ENCODE results near the gene COBL. TPM values are rescaled to one million over a fixed set of nuclear protein-coding genes. Genes with fewer than 3 reads are reported as not detected.

Gene COBL
- total RNA-seq, 1 donor from 2014 or later = 17.0 TPM

DNA sequence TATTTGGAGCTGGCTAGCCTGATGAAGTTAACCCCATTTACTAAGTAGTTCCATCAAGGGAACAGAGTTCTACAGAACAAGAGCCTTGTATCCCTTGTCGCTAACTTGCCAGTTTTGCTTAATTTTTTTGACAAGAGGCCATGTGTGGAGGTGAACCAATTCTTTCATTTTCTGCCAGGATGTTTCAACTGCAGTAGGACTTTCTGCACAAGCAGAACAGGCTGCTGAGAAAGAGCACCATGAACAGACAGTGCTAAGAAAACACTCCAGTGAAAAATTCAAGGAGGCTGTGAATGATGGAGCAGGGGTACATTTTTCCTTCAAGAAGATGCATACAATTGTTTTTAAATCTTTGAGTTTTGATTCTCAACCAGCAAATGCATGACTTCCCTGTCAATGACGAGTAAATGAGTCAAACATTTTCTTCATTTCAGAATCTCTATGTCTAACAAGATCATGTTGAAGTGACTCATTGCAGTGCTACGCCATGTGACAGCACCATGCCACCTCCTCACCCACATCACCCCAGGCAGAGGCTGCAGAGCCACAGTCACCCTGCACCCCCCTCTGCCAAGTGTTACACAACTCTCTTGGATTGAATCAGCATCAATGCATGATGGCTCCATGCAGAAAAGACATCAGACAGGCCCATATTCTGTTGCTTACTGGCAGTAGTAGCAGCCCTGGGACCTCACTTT lies 193.1 kb downstream of the COBL start:
- ATAC-seq (peak; percentile 65), DNase-seq (ENCODE audit: low spot score) (no peak)
- intact Hi-C loops (cut with DNase I) = no loop called here

DNA sequence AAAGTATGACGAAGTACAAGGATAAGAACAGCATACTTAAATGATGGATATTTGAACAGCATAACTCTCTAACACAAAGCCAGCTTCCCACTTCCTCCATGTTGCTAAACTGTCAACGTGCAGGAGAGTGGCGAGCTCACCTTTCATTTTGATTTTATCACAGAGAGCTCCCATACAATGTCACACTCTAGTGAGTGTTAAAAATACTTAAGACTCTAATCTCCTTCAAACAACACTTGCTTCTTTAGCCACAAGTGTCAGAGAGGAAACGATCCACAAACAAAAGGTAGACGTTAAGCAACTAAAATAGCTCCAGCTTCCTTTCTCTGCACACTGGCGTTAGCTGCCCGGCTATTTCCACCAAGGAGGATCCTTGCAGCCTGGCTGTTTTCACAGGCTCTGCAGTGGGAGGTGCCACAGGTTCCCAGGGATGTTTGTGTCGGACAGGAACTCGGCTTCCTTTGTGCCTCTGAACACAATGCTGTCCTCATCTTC lies 194.6 kb downstream of the COBL start:
- ATAC-seq = no peak
- intact Hi-C loops (cut with DNase I) = no loop called here

DNA sequence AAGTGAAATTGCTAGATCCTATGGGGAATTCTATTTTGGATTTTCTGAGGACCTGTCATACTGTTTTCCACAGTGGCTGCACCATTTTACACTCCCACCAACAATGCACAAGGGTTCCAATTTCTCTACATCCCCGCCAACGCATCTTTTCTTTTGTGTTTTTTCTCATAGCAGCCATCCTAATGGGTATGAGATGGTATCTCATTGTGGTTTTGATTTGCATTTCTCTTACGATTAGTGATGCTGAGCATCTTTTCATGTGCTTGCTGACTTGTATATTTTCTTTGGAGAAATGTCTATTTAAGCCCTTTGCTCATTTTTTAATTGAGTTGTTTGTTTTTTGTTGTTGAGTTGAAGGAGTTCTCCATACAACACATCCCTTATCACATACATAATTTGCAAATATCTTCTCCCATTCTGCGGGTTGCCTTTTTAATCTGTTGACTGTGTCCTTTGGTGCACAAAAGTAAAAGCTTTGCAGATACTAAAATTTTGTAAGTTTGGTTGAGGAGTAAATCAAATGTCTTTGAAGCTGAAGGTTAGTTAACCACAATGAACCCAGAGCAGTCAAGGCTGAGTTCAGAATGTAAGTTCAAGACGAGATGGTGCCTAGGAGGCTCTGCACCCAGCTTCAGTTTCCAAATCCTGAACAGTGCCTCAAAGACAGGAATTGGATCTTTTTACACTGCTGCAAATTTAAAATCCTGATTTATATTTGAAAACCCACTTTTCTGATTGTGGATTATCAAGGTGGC lies 195.4 kb downstream of the COBL start:
- no peak for DNase-seq (ENCODE audit: low spot score)
- intact Hi-C loops (cut with DNase I) = no loop called here
- ATAC-seq = no peak

More for the DNA sequence above, 194.6 kb downstream of the COBL start:
- DNase-seq (ENCODE audit: low spot score) = no peak

DNA sequence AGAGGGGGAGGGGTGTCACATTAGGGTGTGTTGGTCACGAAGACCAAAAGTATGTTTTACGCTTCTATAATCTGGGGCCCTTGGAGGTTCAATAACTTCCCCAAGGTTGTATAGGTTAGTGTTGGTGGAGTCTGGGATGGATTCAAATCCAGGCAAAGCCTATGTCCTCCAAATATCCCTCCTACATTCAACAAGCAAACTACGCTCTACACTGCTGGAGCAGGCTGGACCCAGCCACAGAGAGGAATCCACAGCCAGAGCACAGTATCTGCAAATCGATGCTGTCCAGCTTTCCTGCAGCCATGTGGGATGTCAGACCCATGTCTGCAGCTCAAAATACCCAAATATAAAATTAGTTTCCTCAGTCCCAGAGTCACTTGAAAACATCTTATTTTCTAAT lies 198.0 kb downstream of the COBL start:
- DNase-seq (ENCODE audit: low spot score) = no peak
- ATAC-seq = no peak
- intact Hi-C loops (cut with DNase I) = no loop called here

DNA sequence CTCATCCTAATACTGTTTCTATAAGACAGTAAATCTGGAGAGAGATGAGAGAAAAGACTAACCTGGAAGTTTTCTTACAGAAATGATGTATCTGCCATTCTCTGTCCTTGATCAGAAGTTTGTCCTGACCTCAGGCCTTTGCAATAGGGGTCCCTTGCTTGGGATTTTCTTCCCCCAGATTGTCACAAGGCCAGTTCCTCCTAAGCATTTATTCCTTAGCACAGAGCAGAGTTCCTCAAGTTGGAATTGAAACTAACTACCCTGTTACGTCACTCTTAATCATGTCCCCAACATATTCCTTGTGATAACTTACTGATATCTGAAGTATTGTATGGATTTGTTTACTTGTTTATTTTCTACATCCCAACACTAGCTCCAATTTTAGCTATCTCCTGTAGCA lies 202.1 kb downstream of the COBL start:
- intact Hi-C loops (cut with DNase I) = no loop called here
- ATAC-seq = no peak

DNA sequence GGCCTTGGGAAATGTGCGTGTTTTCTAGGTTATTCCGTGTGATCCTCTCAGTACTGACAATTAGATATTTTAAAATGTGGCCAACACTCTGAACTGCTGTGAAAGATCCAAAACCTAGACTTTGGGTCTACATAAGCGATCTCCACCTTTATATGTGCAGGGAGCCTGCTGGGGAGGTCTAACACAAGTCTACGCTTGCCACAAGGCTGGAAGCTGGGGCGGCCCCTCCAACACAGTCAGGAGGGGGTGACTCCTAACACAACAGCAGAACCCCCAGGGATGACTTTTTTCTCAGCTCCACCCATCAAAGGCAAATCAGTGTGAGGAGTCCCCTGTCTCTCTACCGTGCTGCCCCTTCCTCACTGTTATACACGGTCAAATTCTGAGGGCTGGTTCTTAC lies 202.6 kb downstream of the COBL start:
- DNase-seq (ENCODE audit: low spot score) = no peak

More for the DNA sequence above, 202.1 kb downstream of the COBL start:
- DNase-seq (ENCODE audit: low spot score) = no peak

DNA sequence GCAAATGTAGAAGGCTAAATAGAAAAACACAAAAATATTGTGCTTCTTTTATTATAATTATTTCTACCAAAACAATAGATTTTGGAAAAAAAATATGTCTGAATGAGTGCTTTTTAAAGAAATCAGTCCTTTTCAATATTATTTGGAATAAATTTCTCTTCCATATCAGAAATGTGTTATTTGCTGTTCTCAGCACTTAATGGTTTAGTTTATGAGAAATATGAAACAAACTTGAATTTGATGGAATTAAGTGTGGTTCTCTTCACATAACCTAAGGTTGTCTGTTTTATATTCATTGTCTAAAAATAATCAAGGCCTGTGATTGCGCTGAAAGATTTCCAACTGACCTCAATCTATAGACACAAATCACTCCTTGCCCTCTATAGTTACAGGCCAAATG lies 203.0 kb downstream of the COBL start:
- DNase-seq (ENCODE audit: low spot score) (no peak), ATAC-seq (no peak)
- intact Hi-C loops (cut with DNase I) = no loop called here

More for the DNA sequence above, 202.6 kb downstream of the COBL start:
- intact Hi-C loops (cut with DNase I) = no loop called here
- no peak for ATAC-seq

DNA sequence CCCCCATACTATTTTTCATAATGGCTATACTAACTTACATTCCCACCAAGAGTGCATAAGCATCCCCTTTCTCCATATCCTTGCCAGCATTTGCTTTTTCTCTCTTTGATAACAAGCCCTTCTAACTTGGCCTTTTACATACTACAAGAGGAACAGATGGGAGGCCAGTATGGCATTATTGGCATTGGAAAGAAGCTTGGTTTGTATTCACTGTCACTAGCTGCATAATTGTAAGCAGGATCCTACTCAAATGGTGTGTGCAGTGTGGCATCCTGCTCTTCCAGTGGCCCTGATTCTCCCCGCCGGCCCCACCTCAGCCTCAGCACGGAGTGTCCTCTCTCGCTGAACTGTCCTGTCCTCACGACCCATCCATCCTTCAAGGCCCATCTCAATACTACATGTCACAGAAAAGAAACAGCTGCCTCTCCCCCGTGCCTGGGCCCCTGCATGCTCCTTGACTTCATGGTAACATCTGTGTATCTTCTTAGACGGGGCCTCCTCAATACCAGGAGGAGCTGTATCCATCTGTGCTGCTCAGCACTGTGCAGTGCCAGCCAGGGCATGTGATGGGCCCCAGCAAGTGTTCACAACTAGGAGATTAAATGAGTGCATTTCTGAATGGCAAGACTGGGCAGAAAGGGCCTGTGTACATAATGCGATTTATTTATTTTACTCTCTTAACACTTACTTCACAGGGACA lies 205.2 kb downstream of the COBL start:
- DNase-seq (ENCODE audit: low spot score) (no peak), ATAC-seq (no peak)
- intact Hi-C loops (cut with DNase I) = no loop called here

DNA sequence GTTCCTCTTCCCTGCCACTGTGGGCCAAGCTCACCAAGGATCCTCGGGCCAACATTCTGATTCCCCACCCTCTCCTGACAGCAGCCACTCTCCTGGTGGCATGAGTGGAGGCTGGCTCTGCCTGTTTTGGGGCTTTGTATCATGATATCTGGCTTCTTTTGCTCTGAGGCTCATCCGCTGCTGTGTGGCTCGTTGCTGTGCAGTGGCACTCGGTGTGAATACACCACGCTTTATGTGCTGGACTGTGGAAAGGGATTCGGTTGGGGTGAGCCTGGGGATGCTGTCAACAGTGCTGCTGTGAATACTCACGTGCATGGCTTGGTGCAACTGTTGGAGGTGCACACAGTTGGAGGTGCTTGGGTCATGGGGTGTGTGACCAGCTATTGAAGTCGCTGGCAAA lies 208.5 kb downstream of the COBL start:
- ATAC-seq (no peak), DNase-seq (ENCODE audit: low spot score) (no peak)
- intact Hi-C loops (cut with DNase I) = no loop called here

DNA sequence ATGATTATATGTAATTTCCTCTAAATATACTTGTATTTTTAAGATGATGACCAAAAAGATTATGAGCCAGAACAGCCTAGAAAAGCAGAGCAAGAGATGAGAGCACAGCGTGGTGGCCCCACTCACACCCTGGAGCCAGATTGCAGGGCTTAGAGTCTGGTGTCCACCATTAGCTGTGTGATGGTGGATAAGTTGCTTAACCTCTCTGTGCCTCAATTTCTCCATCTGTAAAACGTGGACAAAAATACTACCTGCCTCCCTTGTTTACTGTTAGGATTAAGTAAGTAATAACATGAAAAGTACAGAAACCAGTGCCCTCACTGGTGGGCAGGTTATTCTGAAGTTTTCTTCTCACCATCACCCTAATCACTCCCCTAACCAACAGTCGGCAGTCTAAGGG lies 212.3 kb downstream of the COBL start:
- intact Hi-C loops (cut with DNase I) = no loop called here

DNA sequence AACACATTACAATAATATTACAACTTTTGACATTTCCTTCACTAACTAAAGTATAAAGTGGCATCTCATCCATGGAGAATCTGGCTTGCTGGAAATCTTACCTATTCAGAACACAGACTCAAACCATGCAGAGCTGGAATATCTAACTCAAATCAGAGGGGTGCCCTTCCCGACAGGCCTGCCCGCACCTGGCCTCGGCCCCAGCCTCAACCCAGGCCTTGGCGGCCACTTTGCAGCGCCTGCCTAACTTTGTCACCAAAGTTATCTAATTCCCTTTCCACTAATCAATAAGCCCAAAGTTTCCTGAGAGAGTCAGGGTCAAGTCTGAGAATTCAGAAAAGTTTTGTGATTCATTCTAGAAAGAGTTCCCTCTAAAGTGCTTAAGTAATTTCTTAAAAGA lies 212.9 kb downstream of the COBL start:
- ATAC-seq = no peak
- no peak for DNase-seq (ENCODE audit: low spot score)
- intact Hi-C loops (cut with DNase I) = no loop called here

More for the DNA sequence above, 212.3 kb downstream of the COBL start:
- ATAC-seq (no peak), DNase-seq (ENCODE audit: low spot score) (no peak)

DNA sequence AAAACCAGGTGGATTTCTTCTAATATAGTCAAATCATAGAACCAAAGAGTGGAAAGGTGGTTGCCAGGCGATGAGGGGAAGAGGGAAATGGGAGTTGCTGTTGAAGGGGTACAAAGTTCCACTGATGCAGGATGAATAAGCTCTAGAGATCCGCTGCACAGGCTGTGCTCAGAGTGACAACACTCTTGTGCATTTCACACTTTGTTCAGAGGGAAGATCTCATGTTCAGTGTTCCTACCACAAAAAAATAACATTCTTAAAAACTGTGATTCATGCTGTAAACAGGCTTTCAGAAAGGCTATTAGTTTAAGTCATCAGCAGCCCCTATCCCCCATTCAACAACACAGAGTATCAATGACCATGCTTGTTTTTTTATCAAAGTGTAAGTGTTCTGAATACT lies 213.8 kb downstream of the COBL start:
- no peak for ATAC-seq
- intact Hi-C loops (cut with DNase I) = no loop called here
- no peak for DNase-seq (ENCODE audit: low spot score)

DNA sequence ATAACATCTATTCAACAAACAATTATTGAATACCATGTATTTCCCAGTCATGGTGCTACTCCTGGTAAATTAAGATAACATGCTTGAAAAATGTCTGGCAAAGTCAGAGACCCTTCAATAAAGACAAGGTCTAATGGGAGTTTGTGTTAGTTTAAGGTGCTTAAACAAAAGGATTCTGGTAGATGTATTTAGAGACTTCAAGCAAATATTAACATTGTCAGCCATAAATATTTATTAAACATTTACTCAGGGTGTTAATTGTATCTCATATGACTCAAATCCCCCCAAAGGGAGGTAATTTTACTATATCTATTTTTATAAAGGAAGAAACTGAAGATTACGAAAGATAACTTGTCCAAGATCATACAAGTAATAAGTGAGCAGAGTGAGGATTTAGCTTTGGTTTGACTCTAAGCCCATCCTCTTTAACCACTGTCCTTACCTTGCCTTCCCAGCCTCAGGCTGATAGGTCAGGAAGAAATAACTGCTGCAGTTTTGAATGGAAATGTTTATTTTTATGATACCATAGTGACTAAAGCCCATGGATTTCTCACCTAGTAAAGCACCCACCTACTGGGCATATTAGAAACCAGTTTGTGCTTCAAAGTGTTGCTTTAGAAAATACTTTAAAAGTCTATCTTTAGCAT lies 215.4 kb downstream of the COBL start:
- DNase-seq (ENCODE audit: low spot score) (no peak), ATAC-seq (no peak)
- intact Hi-C loops (cut with DNase I) = no loop called here

DNA sequence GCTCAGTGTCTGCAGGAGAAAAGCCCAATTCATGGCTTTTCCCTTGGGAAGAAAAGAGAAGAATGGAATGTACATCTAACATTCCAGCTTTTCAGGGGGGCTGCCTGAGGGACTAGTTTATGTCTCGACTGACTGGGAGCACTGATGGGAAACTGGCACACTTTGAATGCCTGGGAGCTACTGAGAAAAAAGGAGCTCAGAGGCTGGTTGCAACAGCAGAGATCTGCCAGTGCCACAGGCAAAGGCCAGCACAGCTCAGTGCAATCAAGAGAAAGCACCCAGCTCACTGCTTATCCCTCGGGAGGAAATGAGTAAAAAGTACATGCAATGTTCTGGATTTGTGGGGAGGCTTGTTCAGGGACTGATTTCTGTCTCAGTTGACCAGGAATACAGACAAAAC lies 226.2 kb downstream of the COBL start:
- no peak for ATAC-seq
- intact Hi-C loops (cut with DNase I) = no loop called here
- DNase-seq (ENCODE audit: low spot score) = no peak

DNA sequence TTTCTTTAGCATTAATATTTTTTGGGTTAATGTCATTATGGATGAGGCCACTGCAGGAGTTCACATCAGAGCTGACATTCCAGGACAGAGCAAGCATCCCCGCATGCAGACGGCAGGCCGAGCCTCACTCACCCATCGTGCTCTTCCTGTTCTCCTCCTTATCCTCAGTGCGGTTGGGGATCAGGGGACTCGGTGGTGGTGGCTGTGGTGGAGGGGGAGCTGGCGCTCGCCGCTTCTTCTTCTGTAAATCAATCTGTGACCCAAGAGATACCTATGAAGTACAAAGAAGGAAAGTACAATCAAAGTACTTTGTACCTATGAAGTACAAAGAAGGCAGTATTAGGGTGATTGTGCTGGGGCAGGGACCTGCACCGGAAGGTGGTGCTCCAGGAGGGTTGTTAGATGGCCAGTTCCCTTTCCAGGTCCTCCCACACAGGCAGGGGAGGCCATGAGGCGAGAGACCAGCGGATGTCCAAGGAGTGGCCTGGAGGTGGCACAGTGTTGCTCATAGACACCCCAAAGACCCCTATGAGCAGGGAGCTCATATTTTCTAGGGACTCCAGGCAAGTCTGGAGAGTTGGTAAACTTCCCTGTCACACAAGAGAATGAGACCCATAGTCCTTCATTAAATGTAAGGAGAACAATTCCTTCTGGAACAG lies 231.4 kb downstream of the COBL start:
- DNase-seq (ENCODE audit: low spot score) (no peak), ATAC-seq (no peak)
- intact Hi-C loops (cut with DNase I) = no loop called here

DNA sequence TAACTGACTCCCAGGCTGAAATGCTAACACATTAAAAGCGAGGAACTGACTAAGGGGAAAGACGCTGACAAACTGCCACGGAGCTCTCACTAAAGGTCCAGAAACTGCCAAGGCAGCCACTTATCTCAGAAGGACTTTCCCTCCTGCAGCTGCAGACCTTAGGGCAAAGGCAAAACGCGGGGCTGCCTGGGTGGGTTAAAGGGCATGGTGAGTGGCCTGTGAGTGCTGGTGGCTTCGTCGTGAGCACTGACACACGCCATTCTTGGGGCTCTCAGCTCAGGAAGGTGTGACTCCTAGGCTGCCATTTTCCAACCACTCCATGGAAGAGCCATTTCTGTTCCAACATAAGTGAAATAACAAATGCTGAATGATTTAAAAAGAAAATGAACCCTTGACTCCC lies 232.5 kb downstream of the COBL start:
- DNase-seq (ENCODE audit: low spot score) (no peak), ATAC-seq (no peak)
- intact Hi-C loops (cut with DNase I) = no loop called here

DNA sequence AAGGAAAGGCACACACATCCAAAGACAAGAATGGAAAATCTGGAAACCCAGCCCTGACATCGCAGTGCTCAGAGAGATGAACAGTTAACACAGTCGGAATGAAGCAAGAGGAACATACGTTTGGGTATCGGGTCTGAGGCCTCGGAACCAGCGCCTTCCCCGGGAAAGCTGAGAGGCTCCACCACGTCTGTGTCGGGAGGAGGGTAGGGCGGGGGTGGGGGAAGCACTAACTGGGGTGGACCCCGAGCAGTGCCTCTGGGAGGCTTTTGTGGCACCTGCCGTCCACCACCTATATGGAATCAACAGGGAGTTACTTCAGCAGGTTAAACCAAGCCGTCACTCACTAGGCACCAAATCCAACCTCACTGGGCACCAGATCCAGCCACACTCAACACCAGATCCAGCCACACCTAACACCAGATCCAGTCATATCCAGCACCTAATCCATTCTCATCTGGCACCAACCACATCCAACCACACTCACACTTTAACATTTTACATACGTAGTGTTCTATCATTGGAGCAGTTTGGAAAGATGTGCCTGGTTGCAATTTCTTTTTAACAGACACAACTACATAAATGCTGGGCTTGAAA lies 233.6 kb downstream of the COBL start:
- DNase-seq (ENCODE audit: low spot score) = no peak
- no peak for ATAC-seq
- intact Hi-C loops (cut with DNase I) = no loop called here

DNA sequence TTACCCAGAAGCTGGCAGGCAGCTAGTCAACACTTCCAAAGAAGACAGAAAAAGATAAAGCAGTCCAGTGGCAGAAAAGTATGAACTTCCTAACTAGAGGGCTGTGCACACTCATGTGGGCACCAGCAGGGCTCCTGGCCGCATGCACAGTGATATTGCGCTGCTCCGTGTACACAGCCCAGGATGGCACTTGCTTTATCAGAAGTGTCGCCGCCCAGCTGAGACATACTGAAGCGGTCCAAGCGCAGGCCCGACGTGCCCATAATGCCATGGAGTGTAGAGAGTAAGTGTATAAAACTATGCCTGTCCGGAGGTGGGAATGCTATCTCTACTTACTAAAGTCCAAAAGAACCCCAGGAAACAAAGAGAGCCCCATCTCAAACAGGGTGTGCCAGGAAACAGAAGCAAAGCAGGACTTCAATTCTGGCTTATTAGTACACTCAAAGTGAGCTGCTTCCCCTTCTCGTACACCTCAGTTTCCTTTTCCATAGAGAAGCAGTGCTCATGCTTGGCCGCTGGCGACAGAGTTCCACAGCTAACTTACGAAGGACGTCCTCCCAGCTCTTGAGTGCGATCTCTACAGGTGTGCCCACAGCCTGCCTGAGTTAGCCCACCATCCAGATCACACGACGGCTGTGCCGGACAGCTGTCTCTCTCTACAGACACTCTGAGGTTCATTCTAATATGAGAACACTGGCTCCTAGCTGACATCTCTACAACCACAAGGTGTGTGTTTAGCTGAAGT lies 234.3 kb downstream of the COBL start:
- no peak for DNase-seq (ENCODE audit: low spot score)
- intact Hi-C loops (cut with DNase I) = no loop called here

More for the DNA sequence above, 234.3 kb downstream of the COBL start:
- ATAC-seq = no peak
